Lower leg skin (tissue), 3 donors: ENCODE measurements around the gene FAM227B.

Experiments
- POLR2A ChIP-seq, 2 donors: fragments of 450-650 bp; IDR thresholded peaks; one replicate each; pipeline ENCODE4 v1.6.1; 2016 to 2017; ENCODE audit warnings: antibody characterized with exemption in 2 of 2, mild to moderate bottlenecking in 1 of 2, moderate library complexity in 1 of 2
- TF ChIP-seq, protein P1 (sequence below), 3 donors: fragments of 450-650 bp; IDR thresholded peaks; one replicate each; pipeline ENCODE4 v1.5.1; 2016; ENCODE audit warnings: antibody characterized with exemption in 3 of 3, mild to moderate bottlenecking in 3 of 3, moderate library complexity in 2 of 3

DNA sequence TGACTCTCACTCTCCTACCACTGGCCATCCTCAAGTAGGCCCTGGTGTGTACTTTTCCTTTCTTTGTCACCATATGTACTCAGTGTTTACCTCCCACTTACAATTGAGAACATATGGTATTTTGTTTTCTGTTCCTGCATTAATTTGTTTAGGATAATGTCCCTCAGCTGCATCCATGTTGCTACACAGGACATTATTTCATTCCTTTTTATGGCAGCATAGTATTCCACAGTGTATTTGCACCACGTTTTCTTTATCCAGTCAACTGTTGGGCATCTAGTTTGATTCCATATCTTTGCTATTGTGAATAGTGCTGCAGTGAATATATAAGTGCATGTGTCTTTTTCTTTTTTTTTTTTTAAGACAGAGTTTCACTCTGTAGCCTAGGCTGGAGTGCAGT lies 324.4 kb downstream of the FAM227B start:
- TF ChIP-seq, protein P1, sequence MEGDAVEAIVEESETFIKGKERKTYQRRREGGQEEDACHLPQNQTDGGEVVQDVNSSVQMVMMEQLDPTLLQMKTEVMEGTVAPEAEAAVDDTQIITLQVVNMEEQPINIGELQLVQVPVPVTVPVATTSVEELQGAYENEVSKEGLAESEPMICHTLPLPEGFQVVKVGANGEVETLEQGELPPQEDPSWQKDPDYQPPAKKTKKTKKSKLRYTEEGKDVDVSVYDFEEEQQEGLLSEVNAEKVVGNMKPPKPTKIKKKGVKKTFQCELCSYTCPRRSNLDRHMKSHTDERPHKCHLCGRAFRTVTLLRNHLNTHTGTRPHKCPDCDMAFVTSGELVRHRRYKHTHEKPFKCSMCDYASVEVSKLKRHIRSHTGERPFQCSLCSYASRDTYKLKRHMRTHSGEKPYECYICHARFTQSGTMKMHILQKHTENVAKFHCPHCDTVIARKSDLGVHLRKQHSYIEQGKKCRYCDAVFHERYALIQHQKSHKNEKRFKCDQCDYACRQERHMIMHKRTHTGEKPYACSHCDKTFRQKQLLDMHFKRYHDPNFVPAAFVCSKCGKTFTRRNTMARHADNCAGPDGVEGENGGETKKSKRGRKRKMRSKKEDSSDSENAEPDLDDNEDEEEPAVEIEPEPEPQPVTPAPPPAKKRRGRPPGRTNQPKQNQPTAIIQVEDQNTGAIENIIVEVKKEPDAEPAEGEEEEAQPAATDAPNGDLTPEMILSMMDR (IDR thresholded peaks at IDR 0.05): no peak
- no peak for TF ChIP-seq POLR2A (IDR thresholded peaks at IDR 0.05)
